ENCODE results near the gene TP53I11.

TP53I11 gene

DNA sequence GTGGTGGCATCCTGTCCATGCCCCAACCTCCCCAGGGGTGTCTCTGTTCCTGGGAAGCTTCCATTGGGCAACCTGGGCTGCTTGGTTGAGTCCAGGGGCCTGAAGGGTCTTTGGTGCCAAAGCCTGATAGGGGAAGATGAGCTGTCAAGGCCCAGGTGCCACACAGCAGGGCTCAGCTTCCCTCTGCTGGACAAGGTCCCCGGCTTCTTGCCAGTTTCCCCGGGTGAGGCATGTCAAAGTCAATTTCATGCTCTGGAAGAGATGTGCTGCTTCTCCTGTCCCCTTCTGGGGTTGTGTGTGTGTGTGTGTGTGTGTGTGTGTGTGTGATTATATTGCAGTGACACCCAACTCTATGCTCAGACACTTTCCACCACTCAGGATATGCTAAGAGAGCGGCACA is 26.9 kb downstream of the TP53I11 start:
- TF ChIP-seq, protein P1, sequence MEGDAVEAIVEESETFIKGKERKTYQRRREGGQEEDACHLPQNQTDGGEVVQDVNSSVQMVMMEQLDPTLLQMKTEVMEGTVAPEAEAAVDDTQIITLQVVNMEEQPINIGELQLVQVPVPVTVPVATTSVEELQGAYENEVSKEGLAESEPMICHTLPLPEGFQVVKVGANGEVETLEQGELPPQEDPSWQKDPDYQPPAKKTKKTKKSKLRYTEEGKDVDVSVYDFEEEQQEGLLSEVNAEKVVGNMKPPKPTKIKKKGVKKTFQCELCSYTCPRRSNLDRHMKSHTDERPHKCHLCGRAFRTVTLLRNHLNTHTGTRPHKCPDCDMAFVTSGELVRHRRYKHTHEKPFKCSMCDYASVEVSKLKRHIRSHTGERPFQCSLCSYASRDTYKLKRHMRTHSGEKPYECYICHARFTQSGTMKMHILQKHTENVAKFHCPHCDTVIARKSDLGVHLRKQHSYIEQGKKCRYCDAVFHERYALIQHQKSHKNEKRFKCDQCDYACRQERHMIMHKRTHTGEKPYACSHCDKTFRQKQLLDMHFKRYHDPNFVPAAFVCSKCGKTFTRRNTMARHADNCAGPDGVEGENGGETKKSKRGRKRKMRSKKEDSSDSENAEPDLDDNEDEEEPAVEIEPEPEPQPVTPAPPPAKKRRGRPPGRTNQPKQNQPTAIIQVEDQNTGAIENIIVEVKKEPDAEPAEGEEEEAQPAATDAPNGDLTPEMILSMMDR (IDR thresholded peaks at IDR 0.05; ENCODE audit: insufficient read depth, missing control alignments) = no peak
- no peak for DNase-seq (ENCODE audit: insufficient read length, low spot score)
- no peak for FAIRE-seq

- FAIRE-seq (no peak), DNase-seq (ENCODE audit: insufficient read length, low spot score) (no peak)
- TF ChIP-seq, protein P1 (IDR thresholded peaks at IDR 0.05; ENCODE audit: insufficient read depth, missing control alignments) = no peak
Measured at GRCh38 chr11:44923115-44923514, 27.6 kb downstream of the TP53I11 start.

GRCh38 chr11:44920451-44920850 is 30.2 kb downstream of the TP53I11 start:
- DNase-seq (ENCODE audit: insufficient read length, low spot score) (no peak), FAIRE-seq (no peak)
- TF ChIP-seq, protein P1 (IDR thresholded peaks at IDR 0.05; ENCODE audit: insufficient read depth, missing control alignments) = no peak

DNA sequence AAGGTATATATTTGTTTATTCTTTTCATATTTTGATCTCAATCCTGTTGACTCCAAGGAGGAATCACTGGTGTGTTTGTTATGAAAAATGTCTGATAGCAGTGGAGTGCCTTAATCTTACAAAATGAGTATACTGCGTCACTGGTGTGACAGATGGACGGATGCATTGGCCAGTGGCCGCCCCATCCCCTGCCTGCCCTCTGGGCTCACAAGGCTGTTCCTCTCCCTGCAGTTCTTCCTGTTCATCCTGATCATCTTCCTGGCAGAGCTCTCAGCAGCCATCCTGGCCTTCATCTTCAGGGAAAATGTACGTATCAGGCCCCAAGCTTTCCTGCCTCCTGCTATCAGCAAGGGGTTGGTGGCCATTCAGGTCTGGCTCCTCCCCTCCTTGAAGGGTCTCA is 32.9 kb downstream of the TP53I11 start:
- FAIRE-seq (no peak), DNase-seq (ENCODE audit: insufficient read length, low spot score) (no peak)
- TF ChIP-seq, protein P1 (IDR thresholded peaks at IDR 0.05; ENCODE audit: insufficient read depth, missing control alignments) = no peak

- DNase-seq (ENCODE audit: insufficient read length, low spot score) (no peak), FAIRE-seq (no peak)
- TF ChIP-seq, protein P1 (IDR thresholded peaks at IDR 0.05; ENCODE audit: insufficient read depth, missing control alignments) = no peak
Measured at GRCh38 chr11:44916801-44917385, 33.8 kb downstream of the TP53I11 start.

- no peak for DNase-seq (ENCODE audit: insufficient read length, low spot score)
- FAIRE-seq = no peak
- TF ChIP-seq, protein P1 (IDR thresholded peaks at IDR 0.05; ENCODE audit: insufficient read depth, missing control alignments) = no peak
Measured at GRCh38 chr11:44916331-44916730, 34.4 kb downstream of the TP53I11 start.

DNA sequence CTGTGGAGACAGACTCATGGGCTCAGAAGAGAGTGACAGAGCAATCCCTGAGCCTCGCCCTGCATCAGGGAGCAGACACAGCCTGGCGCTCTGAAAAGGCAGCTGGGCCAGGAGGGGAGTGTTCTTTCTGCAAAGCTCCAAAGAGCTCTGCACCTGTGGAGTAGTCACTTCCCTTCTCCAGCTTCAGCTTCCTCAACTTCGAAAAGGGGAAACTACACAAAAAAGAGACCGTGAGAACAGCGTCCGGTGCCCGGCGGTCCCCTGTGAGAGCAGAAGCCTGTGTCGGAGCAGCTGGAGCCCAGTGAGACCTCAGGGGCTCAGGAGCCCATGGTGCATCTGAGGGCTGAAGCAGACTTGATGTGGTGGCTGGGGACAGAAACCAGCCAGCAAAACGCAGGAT is 35.1 kb downstream of the TP53I11 start:
- DNase-seq (ENCODE audit: insufficient read length, low spot score) (no peak), FAIRE-seq (no peak)
- TF ChIP-seq, protein P1 (IDR thresholded peaks at IDR 0.05; ENCODE audit: insufficient read depth, missing control alignments) = no peak
